HepG2 (cell line): ENCODE results near the gene CCDC142. TPM values are rescaled to one million over a fixed set of nuclear protein-coding genes. Genes with fewer than 3 reads are reported as not detected.

ENCODE experiments used
- ATAC-seq: fragments of 200-7000 bp; cut with Tn5 transposase; 3 replicates; pipeline ENCODE4 v1.9.1; 2020; ENCODE audit warnings: mild to moderate bottlenecking, moderate library complexity
- BruUV-seq: library from RNA; stranded (reverse); fragments of 400-500 nt; replicated peaks from 2 replicates; lab custom pipeline; 2021; lab: Mats Ljungman, UMichigan
- CTCF ChIA-PET: fragments of 300-600 bp; formaldehyde crosslinking; extraction: SDS; loops from one replicate; lab custom pipeline; 2021; ENCODE audit warnings: low total read pairs, inconsistent platforms, low intra/inter-chr PET ratio; lab: Yijun Ruan, JAX
- POLR2A ChIA-PET: fragments of 350-600 bp; sonication (Branson Sonifier 250); formaldehyde crosslinking; loops from one replicate; lab custom pipeline; 2020; ENCODE audit warnings: antibody characterized with exemption, inconsistent platforms; lab: Yijun Ruan, JAX
- DNase-seq: peaks from one replicate; pipeline ENCODE4 v3.0.0-alpha.2; 2015; ENCODE audit warnings: low spot score
- FAIRE-seq: peaks from 3 replicates; lab custom pipeline; 2011; peaks lifted over from hg19 to GRCh38; lab: Jason Lieb, UNC
- H2AFZ ChIP-seq: one replicate; pipeline ENCODE4 v1.6.1; 2011; ENCODE audit warnings: low read length, inconsistent platforms
- H3K27ac ChIP-seq: fragments of 300-600 bp; 3 replicates; pipeline ENCODE4 v1.8.0; 2011; ENCODE audit warnings: mixed run types, mild to moderate bottlenecking, mixed read lengths, low read length, inconsistent platforms; ENCODE audit not compliant: insufficient read depth; ENCODE audit errors: extremely low read length
- H3K27me3 ChIP-seq, 2 experiments: fragments of 200-600 bp in 1 of 2; 2 replicates in 1 of 2; 3 replicates in 1 of 2; pipeline versions ENCODE4 v1.6.0 to v1.8.0; 2011; ENCODE audit warnings: low read length in 2 of 2, mild to moderate bottlenecking in 2 of 2, moderate library complexity in 2 of 2, inconsistent platforms in 1 of 2; ENCODE audit not compliant: insufficient read depth in 2 of 2, control insufficient read depth in 1 of 2
- H3K36me3 ChIP-seq, 2 experiments: fragments of 200-600 bp in 1 of 2; replicated peaks in 1 of 2; 2 replicates in 1 of 2; 3 replicates in 1 of 2; pipeline versions ENCODE4 v1.5.1 to v1.8.0; 2011; ENCODE audit warnings: low read length in 2 of 2, inconsistent platforms in 1 of 2; ENCODE audit not compliant: insufficient read depth in 2 of 2, control insufficient read depth in 1 of 2
- H3K4me1 ChIP-seq: 2 replicates; pipeline ENCODE4 v1.5.1; 2012; ENCODE audit warnings: low read length, inconsistent platforms; ENCODE audit not compliant: insufficient read depth
- H3K4me2 ChIP-seq: 2 replicates; pipeline ENCODE4 v1.6.0; 2011; ENCODE audit warnings: low read depth, low read length, inconsistent platforms
- H3K4me3 ChIP-seq, 3 experiments: fragments of 200-600 bp in 1 of 3; sonication (generic), shearing (Covaris generic) in 1 of 3; replicated peaks in 1 of 3; 2 replicates each; pipeline ENCODE4 v1.5.1; 2011 to 2016; ENCODE audit warnings: low read length in 3 of 3, inconsistent platforms in 2 of 3, low read depth in 2 of 3, mild to moderate bottlenecking in 2 of 3, control low read depth in 1 of 3, mixed read lengths in 1 of 3; ENCODE audit not compliant: insufficient read depth in 1 of 3
- H3K79me2 ChIP-seq: one replicate; pipeline ENCODE4 v1.6.1; 2011; ENCODE audit warnings: low read length, inconsistent platforms; ENCODE audit not compliant: insufficient read depth
- H3K9ac ChIP-seq: 2 replicates; pipeline ENCODE4 v1.6.0; 2011; ENCODE audit warnings: mild to moderate bottlenecking, low read depth, low read length, inconsistent platforms; ENCODE audit not compliant: insufficient read depth
- H3K9me3 ChIP-seq: 2 replicates; pipeline ENCODE4 v1.5.1; 2012; ENCODE audit warnings: mild to moderate bottlenecking, low read length
- H4K20me1 ChIP-seq: 2 replicates; pipeline ENCODE4 v1.6.0; 2011; ENCODE audit warnings: inconsistent platforms, mild to moderate bottlenecking, low read length, moderate library complexity; ENCODE audit not compliant: insufficient read depth
- BORCS8-MEF2B ChIP-seq: sonication (generic); formaldehyde crosslinking; IDR thresholded peaks from 2 replicates; pipeline ENCODE4 v1.8.0; 2022; ENCODE audit warnings: mild to moderate bottlenecking, missing genetic modification reagents
- HHEX ChIP-seq: IDR thresholded peaks from 2 replicates; pipeline ENCODE4 v1.6.1; 2016; ENCODE audit warnings: control low read depth
- HOXA7 ChIP-seq: sonication (generic); formaldehyde crosslinking; IDR thresholded peaks from 2 replicates; pipeline ENCODE4 v1.8.1; 2022; ENCODE audit warnings: mild to moderate bottlenecking, missing genetic modification reagents, moderate library complexity
- HOXD1 ChIP-seq: sonication (generic); formaldehyde crosslinking; IDR thresholded peaks from 2 replicates; pipeline ENCODE4 v1.5.0; 2020; ENCODE audit warnings: missing genetic modification reagents
- NBN ChIP-seq: fragments of 450-650 bp; conservative IDR thresholded peaks from 2 replicates; pipeline ENCODE4 v1.6.1; 2017
- NFIC ChIP-seq: IDR thresholded peaks from 2 replicates; pipeline ENCODE4 v1.6.1; 2012; ENCODE audit warnings: mild to moderate bottlenecking, low read length, inconsistent platforms
- PRPF4 ChIP-seq: fragments of 200-400 bp; formaldehyde crosslinking; IDR thresholded peaks from 2 replicates; pipeline ENCODE4 v1.6.1; 2016; ENCODE audit warnings: low read length, low read depth; ENCODE audit not compliant: poor library complexity, severe bottlenecking
- TCF12 ChIP-seq, 2 experiments: fragments of 450-650 bp in 1 of 2; sonication (generic) in 1 of 2; formaldehyde crosslinking in 1 of 2; IDR thresholded peaks; 2 replicates each; pipeline versions ENCODE4 v1.6.1 to v1.8.0; 2017 to 2022; ENCODE audit warnings: antibody characterized with exemption in 1 of 2, mild to moderate bottlenecking in 1 of 2, missing genetic modification reagents in 1 of 2, moderate library complexity in 1 of 2
- TCF7 ChIP-seq: sonication (generic); IDR thresholded peaks from 2 replicates; pipeline ENCODE4 v1.6.1; 2016; ENCODE audit warnings: antibody characterized with exemption, low read depth
- ZBTB3 ChIP-seq: sonication (generic); formaldehyde crosslinking; IDR thresholded peaks from 2 replicates; pipeline ENCODE4 v1.4.0; 2020; ENCODE audit warnings: low read depth, mild to moderate bottlenecking, moderate library complexity, missing genetic modification reagents, borderline replicate concordance
- ZMAT3 ChIP-seq: sonication (generic); formaldehyde crosslinking; conservative IDR thresholded peaks from 2 replicates; pipeline ENCODE4 v1.7.0; 2021; ENCODE audit warnings: missing genetic modification reagents
- ZNF143 ChIP-seq: sonication (generic); formaldehyde crosslinking; IDR thresholded peaks from 2 replicates; pipeline ENCODE4 v1.4.0; 2020; ENCODE audit warnings: missing genetic modification reagents
- ZNF879 ChIP-seq: sonication (generic); formaldehyde crosslinking; IDR thresholded peaks from 2 replicates; pipeline ENCODE4 v1.8.1; 2023; ENCODE audit warnings: missing genetic modification reagents
- ZNF891 ChIP-seq: sonication (generic); formaldehyde crosslinking; IDR thresholded peaks from 2 replicates; pipeline ENCODE4 v1.5.0; 2020; ENCODE audit warnings: mild to moderate bottlenecking, missing genetic modification reagents
- WGBS: methylation state at CpG from one replicate; pipeline ENCODE4 v1.1.6; 2017; ENCODE audit warnings: low lambda C conversion rate; 5-methylcytosine and 5-hydroxymethylcytosine counted together
- in situ Hi-C: cut with HindIII; loops from 2 replicates; pipeline ENCODE4 v1.10.0; 2017; ENCODE audit warnings: low pct_unique_long_range_greater_than_20kb; ENCODE audit not compliant: extremely low pct_ligation_motif_present
- intact Hi-C: fragments of 100-400 bp; cut with micrococcal nuclease; formaldehyde crosslinking; loops from one replicate; pipeline ENCODE4 v1.10.0; 2022; ENCODE audit not compliant: unreplicated experiment
- polyA plus RNA-seq, 8 experiments: library from polyadenylated mRNA; depleted of rRNA in 3 of 8; stranded (reverse) in 7 of 8; unstranded in 1 of 8; fragments of >200 nt; fragmentation: Illumina TruSeq in 4 of 8; extraction: Trizol in 4 of 8; gene quantifications; 2 replicates each; pipeline versions ENCODE4 v1.2.1 to v1.2.3, GENCODE V29; 2011 to 2016; ENCODE audit warnings: low read depth in 4 of 8, missing spikeins in 1 of 8, mixed read lengths in 1 of 8; ENCODE audit not compliant: insufficient read depth in 1 of 8
- total RNA-seq, 5 experiments: library from RNA; depleted of rRNA; stranded (reverse); fragments of >200 nt; fragmentation: Illumina TruSeq; extraction: Trizol; gene quantifications; 2 replicates each; pipeline ENCODE4 v1.2.3, GENCODE V29; 2016; ENCODE audit warnings: low read depth in 1 of 5
- TF ChIP-seq, protein P1 (sequence below): sonication (generic); formaldehyde crosslinking; IDR thresholded peaks from 2 replicates; pipeline ENCODE4 v1.4.0; 2020; ENCODE audit warnings: missing genetic modification reagents, mild to moderate bottlenecking, borderline replicate concordance
- TF ChIP-seq, protein P2 (sequence below): sonication (generic); formaldehyde crosslinking; conservative IDR thresholded peaks from 2 replicates; pipeline ENCODE4 v1.8.1; 2023; ENCODE audit warnings: missing genetic modification reagents
- TF ChIP-seq, protein P3 (sequence below): sonication (generic); formaldehyde crosslinking; IDR thresholded peaks from 2 replicates; pipeline ENCODE4 v1.4.0; 2020; ENCODE audit warnings: mild to moderate bottlenecking, missing genetic modification reagents

Gene CCDC142
- total and polyA plus RNA-seq, 2 of the 13 experiments (the other 11 are each of a cell fraction or from before 2014, with no cell fraction given), result 14.7 to 30.4 TPM

DNA sequence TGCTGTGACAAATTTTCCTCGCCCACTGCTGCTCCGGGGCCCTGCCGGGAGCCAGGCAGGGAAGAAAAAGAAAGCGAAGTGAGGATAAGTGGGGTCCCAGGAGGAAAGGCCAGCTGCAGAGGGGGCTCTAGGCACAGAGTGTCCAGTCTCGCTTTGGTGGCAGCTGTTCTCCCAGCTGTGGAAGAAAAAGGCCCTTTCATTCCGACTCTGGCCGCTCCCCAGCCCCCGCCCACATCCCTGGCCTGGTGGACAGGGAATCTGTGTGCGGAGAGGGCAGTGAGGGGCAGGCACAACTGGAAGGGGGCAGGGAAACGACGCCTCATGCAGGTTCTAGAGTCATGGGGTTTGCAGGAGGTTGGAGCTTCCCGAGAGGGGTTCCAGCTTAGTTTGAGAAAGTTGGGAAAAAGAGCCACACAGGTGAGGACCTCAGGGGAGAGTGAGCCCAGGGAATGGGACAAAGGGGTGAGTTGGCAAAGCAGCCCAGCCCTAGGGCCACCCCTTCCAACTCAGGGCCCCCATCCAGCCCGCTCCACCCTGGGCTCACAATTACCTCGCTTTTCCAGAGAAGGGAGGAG lies 42.9 kb downstream of the CCDC142 start:
- intact Hi-C loops, result loop anchor here (1.0 to 2.0 kb wide), 5 partner anchors 10 to 61 kb away; partner anchors contain the start of gene WBP1
- Histone ChIP-seq H4K20me1 (peaks cover 49% of the 10 kb centered on the region), H3K4me1 (peaks cover 66% of the 10 kb centered on the region), H3K9ac (peak overlapping the region; percentile 91), H3K36me3 (peaks cover 23 to 46% of the 10 kb centered on the region in 2 experiments), H3K27me3 (no peaks in the 10 kb centered on the region; a peak in 1 of 5 replicates), H3K4me3 (peak overlapping the region; percentile 76 to 94 (median 93)), H3K27ac (peak overlapping the region; percentile 91), H2AFZ (no peak overlapping the region), H3K79me2 (peaks cover 70% of the 10 kb centered on the region), H3K4me2 (peak overlapping the region; percentile 95), H3K9me3 (no peaks in the 10 kb centered on the region)
- ChIA-PET POLR2A (interaction anchor here (0.5 to 11.6 kb wide), 21 partner anchors 9 to 1405 kb away, joined by 3 to 342 read pairs (median 7); partner anchors contain the start of genes AUP1, C2orf81, CCDC142 and DQX1), CTCF (interaction anchor here (0.6 kb wide), 1 partner anchor 19 kb away, joined by 3 read pairs; the partner anchor contains the start of genes C2orf81 and WDR54)
- FAIRE-seq (no peak), ATAC-seq (peak; percentile 10), DNase-seq (peak; percentile 60)
- 13% methylated on average over 14 of the region's 14 CpGs for WGBS
- BruUV-seq, result no TSS peak
- in situ Hi-C loops, result no loop called here
- TF ChIP-seq ZBTB3, result no peak
- no peak for TF ChIP-seq NBN
- TF ChIP-seq TCF12 (IDR thresholded peaks at IDR 0.05), result no peak
- TF ChIP-seq TCF12 (CRISPR knock-in tag; IDR thresholded peaks at IDR 0.05), result no peak
- TF ChIP-seq HOXA7, result no peak
- TF ChIP-seq, protein P1, sequence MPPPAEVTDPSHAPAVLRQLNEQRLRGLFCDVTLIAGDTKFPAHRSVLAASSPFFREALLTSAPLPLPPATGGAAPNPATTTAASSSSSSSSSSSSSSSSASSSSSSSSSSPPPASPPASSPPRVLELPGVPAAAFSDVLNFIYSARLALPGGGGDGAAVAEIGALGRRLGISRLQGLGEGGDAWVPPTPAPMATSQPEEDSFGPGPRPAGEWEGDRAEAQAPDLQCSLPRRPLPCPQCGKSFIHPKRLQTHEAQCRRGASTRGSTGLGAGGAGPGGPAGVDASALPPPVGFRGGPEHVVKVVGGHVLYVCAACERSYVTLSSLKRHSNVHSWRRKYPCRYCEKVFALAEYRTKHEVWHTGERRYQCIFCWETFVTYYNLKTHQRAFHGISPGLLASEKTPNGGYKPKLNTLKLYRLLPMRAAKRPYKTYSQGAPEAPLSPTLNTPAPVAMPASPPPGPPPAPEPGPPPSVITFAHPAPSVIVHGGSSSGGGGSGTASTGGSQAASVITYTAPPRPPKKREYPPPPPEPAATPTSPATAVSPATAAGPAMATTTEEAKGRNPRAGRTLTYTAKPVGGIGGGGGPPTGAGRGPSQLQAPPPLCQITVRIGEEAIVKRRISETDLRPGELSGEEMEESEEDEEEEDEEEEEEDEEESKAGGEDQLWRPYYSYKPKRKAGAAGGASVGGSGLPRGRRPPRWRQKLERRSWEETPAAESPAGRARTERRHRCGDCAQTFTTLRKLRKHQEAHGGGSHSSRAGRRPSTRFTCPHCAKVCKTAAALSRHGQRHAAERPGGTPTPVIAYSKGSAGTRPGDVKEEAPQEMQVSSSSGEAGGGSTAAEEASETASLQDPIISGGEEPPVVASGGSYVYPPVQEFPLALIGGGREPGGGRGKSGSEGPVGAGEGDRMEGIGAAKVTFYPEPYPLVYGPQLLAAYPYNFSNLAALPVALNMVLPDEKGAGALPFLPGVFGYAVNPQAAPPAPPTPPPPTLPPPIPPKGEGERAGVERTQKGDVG, result no peak
- no peak for TF ChIP-seq HOXD1 (CRISPR knock-in tag)
- no peak for TF ChIP-seq HHEX (CRISPR knock-in tag)
- 0 out of 2 replicates have a peak, but pooled peaks have one; percentile 15 for TF ChIP-seq ZNF891
- TF ChIP-seq ZNF143, result no peak; the same call in 1 of the 2 replicates
- TF ChIP-seq PRPF4, result no peak
- 0 out of 2 replicates have a peak, but pooled peaks have one; percentile 26 for TF ChIP-seq TCF7
- TF ChIP-seq, protein P2, sequence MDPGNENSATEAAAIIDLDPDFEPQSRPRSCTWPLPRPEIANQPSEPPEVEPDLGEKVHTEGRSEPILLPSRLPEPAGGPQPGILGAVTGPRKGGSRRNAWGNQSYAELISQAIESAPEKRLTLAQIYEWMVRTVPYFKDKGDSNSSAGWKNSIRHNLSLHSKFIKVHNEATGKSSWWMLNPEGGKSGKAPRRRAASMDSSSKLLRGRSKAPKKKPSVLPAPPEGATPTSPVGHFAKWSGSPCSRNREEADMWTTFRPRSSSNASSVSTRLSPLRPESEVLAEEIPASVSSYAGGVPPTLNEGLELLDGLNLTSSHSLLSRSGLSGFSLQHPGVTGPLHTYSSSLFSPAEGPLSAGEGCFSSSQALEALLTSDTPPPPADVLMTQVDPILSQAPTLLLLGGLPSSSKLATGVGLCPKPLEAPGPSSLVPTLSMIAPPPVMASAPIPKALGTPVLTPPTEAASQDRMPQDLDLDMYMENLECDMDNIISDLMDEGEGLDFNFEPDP (CRISPR knock-in tag), result no peak
- TF ChIP-seq, protein P3, sequence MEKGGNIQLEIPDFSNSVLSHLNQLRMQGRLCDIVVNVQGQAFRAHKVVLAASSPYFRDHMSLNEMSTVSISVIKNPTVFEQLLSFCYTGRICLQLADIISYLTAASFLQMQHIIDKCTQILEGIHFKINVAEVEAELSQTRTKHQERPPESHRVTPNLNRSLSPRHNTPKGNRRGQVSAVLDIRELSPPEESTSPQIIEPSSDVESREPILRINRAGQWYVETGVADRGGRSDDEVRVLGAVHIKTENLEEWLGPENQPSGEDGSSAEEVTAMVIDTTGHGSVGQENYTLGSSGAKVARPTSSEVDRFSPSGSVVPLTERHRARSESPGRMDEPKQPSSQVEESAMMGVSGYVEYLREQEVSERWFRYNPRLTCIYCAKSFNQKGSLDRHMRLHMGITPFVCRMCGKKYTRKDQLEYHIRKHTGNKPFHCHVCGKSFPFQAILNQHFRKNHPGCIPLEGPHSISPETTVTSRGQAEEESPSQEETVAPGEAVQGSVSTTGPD (CRISPR knock-in tag), result peak; percentile 13; the same call in 1 of the 2 replicates
- TF ChIP-seq BORCS8-MEF2B, result no peak
- TF ChIP-seq ZMAT3, result no peak
- TF ChIP-seq NFIC, result no peak
- no peak for TF ChIP-seq ZNF879 (CRISPR knock-in tag)
